Measurements from ENCODE around the gene OR10H3. TPM values are rescaled to one million over a fixed set of nuclear protein-coding genes. Genes with fewer than 3 reads are reported as not detected.
"Not testable (repeated sequence)": the region's sequence is repeated elsewhere in the genome, so short reads cannot be mapped to it uniquely, and the experiment has no call there.

Gene OR10H3
- total RNA-seq, 1 donor from 2014 or later = not detected

DNA sequence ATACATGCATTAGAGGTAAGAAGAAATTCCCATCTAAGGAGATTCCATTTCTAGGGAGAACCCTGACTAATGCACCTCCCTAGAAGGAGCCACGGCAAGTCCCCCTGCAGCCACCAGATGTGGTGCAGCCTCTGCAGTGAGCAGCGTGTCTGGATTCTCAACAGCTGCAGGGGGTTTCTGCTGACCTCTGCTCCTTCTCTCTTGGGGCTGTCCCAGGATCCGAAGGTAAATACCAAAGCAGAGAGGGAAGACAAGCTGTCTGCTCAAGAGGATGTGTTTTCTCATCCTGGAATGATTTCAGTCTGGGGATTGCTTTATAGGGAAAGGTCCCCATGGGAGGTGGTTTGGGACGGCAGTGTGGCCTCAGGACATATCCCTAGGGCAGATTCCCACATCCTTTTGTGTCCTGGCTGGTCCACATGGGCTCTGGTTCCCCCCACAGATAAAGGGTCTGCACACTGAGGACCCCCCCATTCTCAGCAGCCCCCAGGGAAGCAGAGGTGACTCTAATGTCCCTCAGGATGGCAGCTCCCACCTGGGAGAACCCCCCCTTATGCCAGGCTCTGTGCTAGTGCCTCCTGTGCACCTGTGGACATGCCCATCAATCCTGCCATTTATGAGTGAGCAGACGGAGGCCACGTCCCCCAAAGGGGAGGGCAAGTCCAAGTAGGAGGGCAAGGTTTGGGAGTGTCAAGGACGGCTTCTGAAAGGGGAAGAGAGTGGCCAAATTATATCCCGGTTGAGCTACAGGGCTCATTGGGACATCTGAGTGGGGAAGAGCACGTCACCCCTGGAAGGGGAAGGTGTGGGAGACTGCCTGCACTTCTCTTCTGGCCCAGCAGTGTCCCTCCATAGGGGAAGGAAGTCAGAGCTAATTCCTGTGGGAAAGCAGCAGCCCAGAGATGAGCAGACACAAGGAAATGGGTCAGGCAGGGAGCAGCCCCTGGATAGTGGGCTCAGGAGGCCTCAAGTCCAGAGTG is 39.5 kb downstream of the OR10H3 start:
- DNase-seq (ENCODE audit: low read depth in 2 of 2) = no peak

GRCh38 chr19:15779756-15780476 is 42.1 kb downstream of the OR10H3 start:
- peak; percentile 10 for DNase-seq (ENCODE audit: low read depth in 2 of 2)

DNA sequence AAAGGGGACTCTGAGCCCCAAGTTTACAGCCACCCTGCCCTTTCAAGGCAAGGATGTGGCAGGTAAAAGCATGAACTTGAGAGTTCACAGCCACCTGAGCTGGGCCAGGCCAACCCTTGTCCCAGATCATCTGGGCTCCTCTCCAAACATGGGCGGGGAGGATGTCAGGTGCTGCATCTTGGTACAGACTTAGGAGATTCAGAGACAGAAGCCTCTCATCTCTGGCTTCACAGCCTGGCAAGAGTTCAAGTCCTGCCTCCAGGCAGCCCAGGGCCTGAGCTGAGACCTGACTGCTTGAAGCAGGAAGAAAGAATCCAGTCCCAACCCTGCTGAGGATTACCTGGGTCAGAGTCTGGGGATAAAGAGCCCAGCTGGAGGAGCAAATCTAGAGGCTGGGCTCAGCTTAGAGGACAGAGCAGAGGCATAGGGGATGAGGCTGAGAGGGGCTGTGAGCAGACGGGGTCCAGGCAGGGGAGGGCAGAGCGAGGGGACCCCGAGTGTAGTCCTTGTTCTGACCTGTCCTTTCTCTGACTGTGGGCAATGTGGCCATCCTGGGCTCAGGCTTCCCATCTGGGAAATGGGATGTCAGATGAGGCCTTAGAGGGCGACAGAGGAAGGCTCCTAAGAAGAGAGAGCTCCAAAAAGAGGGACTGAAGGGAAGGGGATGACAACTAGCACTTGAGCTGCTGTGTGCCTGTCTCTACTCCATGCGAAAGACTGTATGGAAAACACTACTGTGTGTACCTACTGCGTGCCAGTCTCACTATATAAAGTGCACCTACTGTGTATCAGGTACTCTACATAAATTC is 43.0 kb downstream of the OR10H3 start:
- no peak for DNase-seq (ENCODE audit: low read depth in 2 of 2)

- DNase-seq (ENCODE audit: low read depth in 2 of 2) = no peak
Observed at GRCh38 chr19:15781661-15782060, 43.9 kb downstream of the OR10H3 start.

- DNase-seq (ENCODE audit: low read depth in 2 of 2) = no peak
Observed at GRCh38 chr19:15782211-15782610, 44.4 kb downstream of the OR10H3 start.

GRCh38 chr19:15782896-15783295 is 45.1 kb downstream of the OR10H3 start:
- DNase-seq (ENCODE audit: low read depth in 2 of 2) = not testable (repeated sequence)

GRCh38 chr19:15787611-15788155 is 49.9 kb downstream of the OR10H3 start, which contains the start of gene OR10H5:
OR10H5 (plus strand) TSS chr19:15787661; CDS start chr19:15794049, 6,388 bp downstream.
- no peak for DNase-seq (ENCODE audit: low read depth in 2 of 2)

DNA sequence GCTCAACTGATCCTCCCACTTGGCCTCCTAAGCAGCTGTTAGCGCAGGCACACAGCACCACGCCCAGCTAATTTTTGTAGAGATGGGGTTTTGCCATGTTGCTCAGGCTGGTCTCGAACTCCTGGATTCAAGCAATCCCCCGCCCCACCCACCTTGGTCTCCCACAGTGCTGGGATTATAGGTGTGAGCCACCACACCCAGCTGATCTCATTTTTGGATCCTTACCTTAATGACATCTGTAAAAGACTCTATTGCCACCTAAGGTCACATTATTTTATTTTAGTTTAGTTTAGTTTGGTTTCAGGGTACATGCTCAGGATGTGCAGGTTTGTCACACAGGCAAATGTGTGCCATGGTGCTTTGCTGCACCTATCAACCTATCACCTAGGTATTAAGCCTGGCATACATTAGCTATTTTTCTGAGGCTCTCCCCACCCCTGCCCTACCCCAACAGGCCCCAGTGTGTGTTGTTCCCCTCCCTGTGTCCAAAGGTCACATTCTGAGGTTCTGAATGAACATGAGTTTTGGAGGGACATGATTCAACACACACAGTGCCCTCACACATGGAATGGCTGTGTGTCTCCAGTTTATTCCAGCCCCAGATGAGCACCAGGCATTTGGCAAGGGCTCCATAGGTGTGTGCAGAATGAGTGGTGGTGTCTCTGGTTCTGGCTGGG is 50.9 kb downstream of the OR10H3 start:
- DNase-seq (ENCODE audit: low read depth in 2 of 2) = no peak

DNA sequence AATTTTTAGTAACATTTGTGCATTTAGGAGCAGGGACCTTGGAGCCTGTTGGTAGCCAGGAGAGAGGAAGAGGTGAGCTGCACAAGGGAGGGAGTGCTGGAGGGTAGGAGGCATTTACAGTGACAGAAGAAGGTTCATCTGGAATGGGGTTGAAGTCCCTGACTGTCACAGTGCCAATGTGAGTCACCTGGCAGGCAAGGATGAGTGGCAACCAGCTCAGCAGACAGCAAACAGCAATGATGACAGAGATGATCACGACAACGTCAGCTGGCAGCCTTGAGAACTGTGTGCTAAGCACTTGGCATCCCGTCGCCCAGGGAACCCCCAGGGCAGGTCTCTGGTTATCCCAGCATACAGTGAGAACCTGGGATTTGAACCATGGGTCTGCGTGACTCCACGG is 52.3 kb downstream of the OR10H3 start:
- DNase-seq (ENCODE audit: low read depth in 2 of 2) = no peak

Other genes with a start within 250 kb of the OR10H3 start
- gene CYP4F22, start 229.5 kb upstream of the OR10H3 start, total RNA-seq = not detected in 2 replicates
- not detected in 2 replicates for gene CYP4F8, start 122.8 kb upstream of the OR10H3 start, total RNA-seq
- gene CYP4F3, start 97.1 kb upstream of the OR10H3 start, total RNA-seq = not detected in 2 replicates
- gene CYP4F12, start 64.9 kb upstream of the OR10H3 start, total RNA-seq = not detected in 2 replicates
- gene OR10H2, start 10.0 kb upstream of the OR10H3 start, total RNA-seq = not detected in 2 replicates
- gene OR10H5, start 49.7 kb downstream of the OR10H3 start, total RNA-seq = not detected in 2 replicates
- not detected in 2 replicates for gene OR10H1, start 77.7 kb downstream of the OR10H3 start, total RNA-seq
- gene CYP4F2, start 160.1 kb downstream of the OR10H3 start, total RNA-seq = 0.22 TPM in 1 of 2 replicates, not detected in the other
- not detected in 2 replicates for gene CYP4F11, start 196.5 kb downstream of the OR10H3 start, total RNA-seq
- not detected in 2 replicates for gene OR10H4, start 211.0 kb downstream of the OR10H3 start, total RNA-seq